ENCODE data around the gene ZBTB5. TPM values are rescaled to one million over a fixed set of nuclear protein-coding genes. Genes with fewer than 3 reads are reported as not detected.
"Not testable (repeated sequence)": the region's sequence is repeated elsewhere in the genome, so short reads cannot be mapped to it uniquely, and the experiment has no call there.

Gene ZBTB5
- total and polyA plus RNA-seq, 2 donors (not counting 1 experiment from before 2014, with no cell fraction given) = 5.1 to 7.3 TPM

GRCh38 chr9:37471942-37472684 lies 6.9 kb upstream of the ZBTB5 start:
- no peaks in the 10 kb centered on the region for H3K4me1 ChIP-seq (ENCODE audit: control insufficient read depth, extremely low read depth, insufficient read depth, low read length)
- H3K79me2 ChIP-seq (ENCODE audit: control insufficient read depth, insufficient read depth, low read length) = no peaks in the 10 kb centered on the region
- H3K4me3 ChIP-seq (replicated peaks in 1 of 4; ENCODE audit: control extremely low read depth in 1 of 4, insufficient read depth in 1 of 4, low read depth in 3 of 4, low read length in 4 of 4) = peak overlapping the region; percentile 16 to 68 (median 31)
- no peaks in the 10 kb centered on the region for H3K36me3 ChIP-seq (ENCODE audit: control insufficient read depth, insufficient read depth, low read length)
- no peak overlapping the region for H2AFZ ChIP-seq (ENCODE audit: low read length)
- TF ChIP-seq, protein P1, sequence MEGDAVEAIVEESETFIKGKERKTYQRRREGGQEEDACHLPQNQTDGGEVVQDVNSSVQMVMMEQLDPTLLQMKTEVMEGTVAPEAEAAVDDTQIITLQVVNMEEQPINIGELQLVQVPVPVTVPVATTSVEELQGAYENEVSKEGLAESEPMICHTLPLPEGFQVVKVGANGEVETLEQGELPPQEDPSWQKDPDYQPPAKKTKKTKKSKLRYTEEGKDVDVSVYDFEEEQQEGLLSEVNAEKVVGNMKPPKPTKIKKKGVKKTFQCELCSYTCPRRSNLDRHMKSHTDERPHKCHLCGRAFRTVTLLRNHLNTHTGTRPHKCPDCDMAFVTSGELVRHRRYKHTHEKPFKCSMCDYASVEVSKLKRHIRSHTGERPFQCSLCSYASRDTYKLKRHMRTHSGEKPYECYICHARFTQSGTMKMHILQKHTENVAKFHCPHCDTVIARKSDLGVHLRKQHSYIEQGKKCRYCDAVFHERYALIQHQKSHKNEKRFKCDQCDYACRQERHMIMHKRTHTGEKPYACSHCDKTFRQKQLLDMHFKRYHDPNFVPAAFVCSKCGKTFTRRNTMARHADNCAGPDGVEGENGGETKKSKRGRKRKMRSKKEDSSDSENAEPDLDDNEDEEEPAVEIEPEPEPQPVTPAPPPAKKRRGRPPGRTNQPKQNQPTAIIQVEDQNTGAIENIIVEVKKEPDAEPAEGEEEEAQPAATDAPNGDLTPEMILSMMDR (conservative IDR thresholded peaks at IDR 0.05 in 1 of 2, IDR thresholded peaks at IDR 0.05 in 1 of 2; ENCODE audit: low read depth in 1 of 2, low read length in 2 of 2) = no peak
- TF ChIP-seq EZH2 (IDR thresholded peaks at IDR 0.05; ENCODE audit: low read length, missing control alignments) = no peak
- H3K9ac ChIP-seq (ENCODE audit: insufficient read depth, low read length) = peak overlapping the region; percentile 11
- no peaks in the 10 kb centered on the region for H3K27me3 ChIP-seq (ENCODE audit: control insufficient read depth, insufficient read depth, low read length)
- peak; percentile 74 to 97 for DNase-seq (ENCODE audit: low read depth in 2 of 2)
- H3K9me3 ChIP-seq (ENCODE audit: control insufficient read depth, insufficient read depth, low read depth, low read length) = no peaks in the 10 kb centered on the region
- no peaks in the 10 kb centered on the region for H4K20me1 ChIP-seq (ENCODE audit: control insufficient read depth, extremely low read depth, insufficient read depth, low read length)
- peak overlapping the region; percentile 49 for H3K4me2 ChIP-seq (ENCODE audit: extremely low read depth, insufficient read depth, low read length)
- H3K27ac ChIP-seq (ENCODE audit: insufficient read depth, low read length) = peak overlapping the region; percentile 71

DNA sequence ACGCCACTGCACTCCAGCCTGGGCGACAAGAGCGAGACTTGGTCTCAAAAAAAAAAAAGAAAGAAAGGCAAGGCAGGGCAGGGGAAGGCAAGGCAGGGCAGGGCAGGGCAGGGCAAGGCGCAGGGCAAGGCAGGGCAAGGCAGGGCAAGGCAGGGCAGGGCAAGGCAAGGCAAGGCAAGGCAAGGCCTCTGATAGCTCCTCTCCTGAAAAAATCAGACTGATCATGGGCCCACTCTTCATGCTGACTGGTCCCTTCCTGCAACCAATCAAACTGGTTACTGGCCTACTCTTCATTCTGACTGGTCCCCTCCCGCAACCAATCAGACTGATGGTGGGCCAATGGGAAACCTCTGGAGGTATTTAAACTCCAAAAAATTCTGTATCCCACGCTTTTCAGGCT lies 3.4 kb upstream of the ZBTB5 start:
- Histone ChIP-seq H3K4me3 (replicated peaks in 1 of 4; ENCODE audit: control extremely low read depth in 1 of 4, insufficient read depth in 1 of 4, low read depth in 3 of 4, low read length in 4 of 4) (no peak overlapping the region), H3K27me3 (ENCODE audit: control insufficient read depth, insufficient read depth, low read length) (no peaks in the 10 kb centered on the region), H3K9ac (ENCODE audit: insufficient read depth, low read length) (no peak overlapping the region), H3K79me2 (ENCODE audit: control insufficient read depth, insufficient read depth, low read length) (peaks cover 11% of the 10 kb centered on the region), H3K4me1 (ENCODE audit: control insufficient read depth, extremely low read depth, insufficient read depth, low read length) (peaks cover 7% of the 10 kb centered on the region), H3K4me2 (ENCODE audit: extremely low read depth, insufficient read depth, low read length) (no peak overlapping the region), H3K27ac (ENCODE audit: insufficient read depth, low read length) (no peak overlapping the region), H3K9me3 (ENCODE audit: control insufficient read depth, insufficient read depth, low read depth, low read length) (no peaks in the 10 kb centered on the region), H4K20me1 (ENCODE audit: control insufficient read depth, extremely low read depth, insufficient read depth, low read length) (no peaks in the 10 kb centered on the region), H3K36me3 (ENCODE audit: control insufficient read depth, insufficient read depth, low read length) (no peaks in the 10 kb centered on the region), H2AFZ (ENCODE audit: low read length) (no peak overlapping the region)
- no peak for TF ChIP-seq EZH2 (IDR thresholded peaks at IDR 0.05; ENCODE audit: low read length, missing control alignments)
- TF ChIP-seq, protein P1 (conservative IDR thresholded peaks at IDR 0.05 in 1 of 2, IDR thresholded peaks at IDR 0.05 in 1 of 2; ENCODE audit: low read depth in 1 of 2, low read length in 2 of 2) = no peak
- no peak for DNase-seq (ENCODE audit: low read depth in 2 of 2)

- not testable (repeated sequence) for H3K9me3 ChIP-seq (ENCODE audit: control insufficient read depth, insufficient read depth, low read depth, low read length); H3K27ac ChIP-seq (ENCODE audit: insufficient read depth, low read length); H3K27me3 ChIP-seq (ENCODE audit: control insufficient read depth, insufficient read depth, low read length); H3K4me2 ChIP-seq (ENCODE audit: extremely low read depth, insufficient read depth, low read length); H3K36me3 ChIP-seq (ENCODE audit: control insufficient read depth, insufficient read depth, low read length); H3K4me3 ChIP-seq (replicated peaks in 1 of 4; ENCODE audit: control extremely low read depth in 1 of 4, insufficient read depth in 1 of 4, low read depth in 3 of 4, low read length in 4 of 4); H2AFZ ChIP-seq (ENCODE audit: low read length); DNase-seq (ENCODE audit: low read depth in 2 of 2); H3K4me1 ChIP-seq (ENCODE audit: control insufficient read depth, extremely low read depth, insufficient read depth, low read length); H3K9ac ChIP-seq (ENCODE audit: insufficient read depth, low read length); H4K20me1 ChIP-seq (ENCODE audit: control insufficient read depth, extremely low read depth, insufficient read depth, low read length)
- peaks cover 22% of the 10 kb centered on the region for H3K79me2 ChIP-seq (ENCODE audit: control insufficient read depth, insufficient read depth, low read length)
Observed at GRCh38 chr9:37467530-37467929, 2.3 kb upstream of the ZBTB5 start.

Measured in fibroblast of lung (primary cell).